ENCODE data around the gene RHEB. TPM values are rescaled to one million over a fixed set of nuclear protein-coding genes. Genes with fewer than 3 reads are reported as not detected.

RHEB gene
- total RNA-seq, 1 experiment from 2014 or later = 114 TPM

DNA sequence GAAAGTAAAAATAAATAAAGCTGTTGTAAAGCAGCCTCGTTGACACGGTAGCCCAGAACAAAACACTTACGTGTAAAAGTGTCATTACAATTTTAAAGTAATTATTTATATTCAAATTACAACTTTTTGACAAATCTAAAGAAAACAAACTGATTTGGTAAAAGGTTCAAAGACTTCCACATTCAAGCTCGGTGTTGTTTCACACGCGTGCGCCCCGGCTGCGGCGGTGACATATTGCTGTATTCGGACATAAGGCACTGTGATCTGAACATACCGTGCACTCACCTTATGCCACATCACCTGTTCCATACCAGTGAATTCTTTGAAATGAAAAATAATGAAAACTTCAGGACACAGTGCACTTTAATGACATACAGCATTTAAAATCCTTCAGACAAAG, 36.9 kb upstream of the RHEB start:
- Histone ChIP-seq H3K4me1 (ENCODE audit: insufficient read depth, low read length) (no peaks in the 10 kb centered on the region), H3K23ac (ENCODE audit: insufficient read length, low read depth, low read length) (no peak overlapping the region), H3K14ac (ENCODE audit: insufficient read depth, low read length) (no peak overlapping the region), H3K4me2 (ENCODE audit: insufficient read depth, insufficient read length, low read length) (no peak overlapping the region), H2AK5ac (ENCODE audit: insufficient read length, low read length) (no peak overlapping the region), H3K27me3 (ENCODE audit: insufficient read depth, low read length) (no peaks in the 10 kb centered on the region), H3K9ac (ENCODE audit: extremely low read depth, insufficient read length, low read length) (no peak overlapping the region), H3K18ac (ENCODE audit: insufficient read length, low read depth, low read length) (no peak overlapping the region), H4K20me1 (ENCODE audit: control insufficient read depth, insufficient read depth, insufficient read length) (no peaks in the 10 kb centered on the region), H3K27ac (ENCODE audit: insufficient read length, low read depth, low read length) (no peak overlapping the region), H2BK120ac (ENCODE audit: low read depth, low read length, poor library complexity, severe bottlenecking) (no peak overlapping the region), H2BK12ac (ENCODE audit: insufficient read length, low read depth, low read length) (no peak overlapping the region), H3K23me2 (ENCODE audit: insufficient read length, low read depth, low read length, poor library complexity, severe bottlenecking) (no peaks in the 10 kb centered on the region), H3K9me3 (ENCODE audit: control insufficient read depth, low read depth, low read length) (no peaks in the 10 kb centered on the region), H4K8ac (replicated peaks; ENCODE audit: insufficient read length, low read depth, low read length) (no peak overlapping the region), H2BK15ac (ENCODE audit: low read depth, low read length) (no peak overlapping the region), H3K56ac (ENCODE audit: insufficient read length, low read depth, low read length) (no peak overlapping the region), H2BK5ac (ENCODE audit: insufficient read length, low read length) (no peak overlapping the region), H3K4ac (ENCODE audit: low read depth, low read length) (no peak overlapping the region), H3K79me1 (ENCODE audit: insufficient read depth, low read depth, low read length, poor library complexity, severe bottlenecking) (no peaks in the 10 kb centered on the region), H4K91ac (ENCODE audit: insufficient read length, low read depth, low read length) (no peak overlapping the region), H3T11ph (ENCODE audit: low read length) (no peak overlapping the region), H4K5ac (ENCODE audit: insufficient read length, low read depth, low read length) (no peak overlapping the region), H2AFZ (ENCODE audit: low read length) (no peak overlapping the region), H3K79me2 (ENCODE audit: insufficient read depth, low read length) (no peaks in the 10 kb centered on the region), H2BK20ac (ENCODE audit: low read depth, low read length, poor library complexity, severe bottlenecking) (no peak overlapping the region)
- WGBS (ENCODE audit: extremely low coverage, insufficient read length, low lambda C conversion rate) = no CpG with 5 or more reads among the region's 12 CpGs
- Mint-ChIP-seq H3K4me1 (peaks cover 9 to 24% of the 10 kb centered on the region in 2 experiments), H3K4me3 (no peak overlapping the region), H3K36me3 (ENCODE audit: insufficient read depth in 1 of 3, low read depth in 3 of 3) (no peaks in the 10 kb centered on the region; a peak in 1 of 7 replicates), H3K27me3 (ENCODE audit: low read depth) (no peaks in the 10 kb centered on the region; the same call in 1 of the 2 replicates), H3K9me3 (no peaks in the 10 kb centered on the region), H3K27ac (no peak overlapping the region; a peak in 1 of 7 replicates)
- no peak for DNase-seq
- TF ChIP-seq, protein P1, sequence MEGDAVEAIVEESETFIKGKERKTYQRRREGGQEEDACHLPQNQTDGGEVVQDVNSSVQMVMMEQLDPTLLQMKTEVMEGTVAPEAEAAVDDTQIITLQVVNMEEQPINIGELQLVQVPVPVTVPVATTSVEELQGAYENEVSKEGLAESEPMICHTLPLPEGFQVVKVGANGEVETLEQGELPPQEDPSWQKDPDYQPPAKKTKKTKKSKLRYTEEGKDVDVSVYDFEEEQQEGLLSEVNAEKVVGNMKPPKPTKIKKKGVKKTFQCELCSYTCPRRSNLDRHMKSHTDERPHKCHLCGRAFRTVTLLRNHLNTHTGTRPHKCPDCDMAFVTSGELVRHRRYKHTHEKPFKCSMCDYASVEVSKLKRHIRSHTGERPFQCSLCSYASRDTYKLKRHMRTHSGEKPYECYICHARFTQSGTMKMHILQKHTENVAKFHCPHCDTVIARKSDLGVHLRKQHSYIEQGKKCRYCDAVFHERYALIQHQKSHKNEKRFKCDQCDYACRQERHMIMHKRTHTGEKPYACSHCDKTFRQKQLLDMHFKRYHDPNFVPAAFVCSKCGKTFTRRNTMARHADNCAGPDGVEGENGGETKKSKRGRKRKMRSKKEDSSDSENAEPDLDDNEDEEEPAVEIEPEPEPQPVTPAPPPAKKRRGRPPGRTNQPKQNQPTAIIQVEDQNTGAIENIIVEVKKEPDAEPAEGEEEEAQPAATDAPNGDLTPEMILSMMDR (conservative IDR thresholded peaks at IDR 0.05) = no peak

Measured in H9 (cell line).